ENCODE results near the gene STAB2. TPM values are rescaled to one million over a fixed set of nuclear protein-coding genes. Genes with fewer than 3 reads are reported as not detected.

The STAB2 gene
- total and polyA plus RNA-seq, 2 of the 8 experiments (the other 6 are each of a cell fraction or from before 2014, with no cell fraction given) = not detected

GRCh38 chr12:103583008-103583407, 4.1 kb upstream of the STAB2 start:
- TF ChIP-seq SUZ12 (IDR thresholded peaks at IDR 0.05; ENCODE audit: low read length) (no peak), MAFK (IDR thresholded peaks at IDR 0.05; ENCODE audit: low read depth, low read length) (peak; percentile 96), TEAD4 (IDR thresholded peaks at IDR 0.05; ENCODE audit: low read depth, low read length) (no peak), GABPA (IDR thresholded peaks at IDR 0.05; ENCODE audit: borderline replicate concordance, insufficient read depth, low read length) (no peak)
- H2BK12ac ChIP-seq (ENCODE audit: low read depth, low read length) = no peak overlapping the region
- H3K4ac ChIP-seq (replicated peaks; ENCODE audit: insufficient read length, low read depth, low read length) = no peak overlapping the region
- no peak overlapping the region for H4K91ac ChIP-seq (replicated peaks; ENCODE audit: insufficient read length, low read length)
- 89% methylated on average over 1 of the region's 1 CpG; no CpG with 5 or more reads in 1 of the 2 experiments for WGBS, 2 experiments (ENCODE audit: extremely low coverage in 1 of 2, insufficient coverage in 1 of 2, insufficient read length in 1 of 2, insufficient replicate concordance in 2 of 2, low coverage in 1 of 2, low lambda C conversion rate in 2 of 2, missing lambda C conversion rate in 1 of 2)
- DNase-seq (ENCODE audit: low read depth in 1 of 2, low spot score in 2 of 2) = no peak
- H3K9me3 ChIP-seq (ENCODE audit: insufficient read depth in 2 of 2, low read depth in 1 of 2, low read length in 1 of 2) = no peaks in the 10 kb centered on the region
- no peak overlapping the region for H2BK20ac ChIP-seq (ENCODE audit: low read length)
- no peak for FAIRE-seq
- H3K18ac ChIP-seq (ENCODE audit: extremely low read depth, low read length) = no peak overlapping the region
- no peaks in the 10 kb centered on the region for H3K4me1 ChIP-seq (replicated peaks in 1 of 4; ENCODE audit: control insufficient read depth in 3 of 4, insufficient read depth in 4 of 4, low read length in 3 of 4)
- H2AK5ac ChIP-seq (ENCODE audit: low read depth, low read length) = no peak overlapping the region
- no peak overlapping the region for H4K5ac ChIP-seq (ENCODE audit: insufficient read length, low read depth, low read length)
- H3K23me2 ChIP-seq (ENCODE audit: low read depth, low read length) = no peaks in the 10 kb centered on the region
- no peak overlapping the region for H2BK5ac ChIP-seq (ENCODE audit: low read depth, low read length)
- no peak overlapping the region for H4K8ac ChIP-seq (ENCODE audit: extremely low read depth, insufficient read depth, low read length)
- no peaks in the 10 kb centered on the region for H3K27me3 ChIP-seq (replicated peaks in 1 of 4; ENCODE audit: control insufficient read depth in 3 of 4, extremely low read depth in 1 of 4, insufficient read depth in 3 of 4, low read length in 3 of 4)
- no peak overlapping the region for H3K4me2 ChIP-seq (ENCODE audit: insufficient read depth in 1 of 2, low read depth in 2 of 2, low read length in 2 of 2)
- ChIA-PET POLR2A (ENCODE audit: partially characterized antibody) (no interaction called here), CTCF (ENCODE audit: partially characterized antibody) (interaction anchor here (1.1 to 3.2 kb wide), 3 partner anchors 10 to 52 kb away, joined by 3 to 23 read pairs (median 6); no protein-coding TSS in a partner anchor)
- no peak overlapping the region for H2BK15ac ChIP-seq (ENCODE audit: low read length)
- H3K14ac ChIP-seq (ENCODE audit: insufficient read length) = no peak overlapping the region
- no peak overlapping the region for H2AFZ ChIP-seq (ENCODE audit: low read length)
- H3K9ac ChIP-seq (replicated peaks in 1 of 4; ENCODE audit: extremely low read depth in 1 of 4, low read depth in 3 of 4, low read length in 3 of 4) = no peak overlapping the region
- H3K23ac ChIP-seq (ENCODE audit: insufficient read length) = no peak overlapping the region
- H3K79me1 ChIP-seq (ENCODE audit: low read depth, low read length) = no peaks in the 10 kb centered on the region
- H3K56ac ChIP-seq (replicated peaks; ENCODE audit: insufficient read length, low read depth, low read length) = no peak overlapping the region
- H3K4me3 ChIP-seq (ENCODE audit: extremely low read depth in 1 of 4, insufficient read depth in 2 of 4, low read depth in 3 of 4, low read length in 4 of 4) = no peak overlapping the region
- H3K79me2 ChIP-seq (ENCODE audit: control insufficient read depth in 1 of 2, insufficient read depth in 2 of 2, low read length in 2 of 2) = no peaks in the 10 kb centered on the region
- H2BK120ac ChIP-seq (replicated peaks; ENCODE audit: low read depth, low read length) = no peak overlapping the region
- no peak overlapping the region for H3K27ac ChIP-seq (ENCODE audit: low read depth, low read length)
- no peaks in the 10 kb centered on the region for H3K36me3 ChIP-seq (ENCODE audit: control insufficient read depth in 2 of 4, insufficient read depth in 4 of 4, low read length in 3 of 4)
- H4K20me1 ChIP-seq (replicated peaks in 1 of 2; ENCODE audit: control insufficient read depth in 1 of 2, insufficient read depth in 2 of 2, low read length in 2 of 2) = no peaks in the 10 kb centered on the region
